Loucy (cell line): ENCODE data around the gene PARD6G.

Experiments used
- CTCF ChIP-seq: fragments of 200-600 bp; sonication (generic); conservative IDR thresholded peaks from 2 replicates; pipeline ENCODE4 v1.5.1; 2014; ENCODE audit warnings: mild to moderate bottlenecking, antibody characterized with exemption, low read length
- EZH2phosphoT487 ChIP-seq: fragments of 200-600 bp; IDR thresholded peaks from 2 replicates; pipeline ENCODE4 v1.6.1; 2018; ENCODE audit warnings: antibody characterized with exemption, mild to moderate bottlenecking, moderate library complexity, borderline replicate concordance

GRCh38 chr18:80192653-80193385, 54.5 kb downstream of the PARD6G start:
- no peak for TF ChIP-seq CTCF
- TF ChIP-seq EZH2phosphoT487: no peak
